T-helper 22 cell (primary cell): ENCODE data around the gene OTUD3.

Experiments used
- DNase-seq: peaks from one replicate; pipeline ENCODE4 v3.0.0-alpha.2; 2020; ENCODE audit warnings: low read depth

The OTUD3 gene

DNA sequence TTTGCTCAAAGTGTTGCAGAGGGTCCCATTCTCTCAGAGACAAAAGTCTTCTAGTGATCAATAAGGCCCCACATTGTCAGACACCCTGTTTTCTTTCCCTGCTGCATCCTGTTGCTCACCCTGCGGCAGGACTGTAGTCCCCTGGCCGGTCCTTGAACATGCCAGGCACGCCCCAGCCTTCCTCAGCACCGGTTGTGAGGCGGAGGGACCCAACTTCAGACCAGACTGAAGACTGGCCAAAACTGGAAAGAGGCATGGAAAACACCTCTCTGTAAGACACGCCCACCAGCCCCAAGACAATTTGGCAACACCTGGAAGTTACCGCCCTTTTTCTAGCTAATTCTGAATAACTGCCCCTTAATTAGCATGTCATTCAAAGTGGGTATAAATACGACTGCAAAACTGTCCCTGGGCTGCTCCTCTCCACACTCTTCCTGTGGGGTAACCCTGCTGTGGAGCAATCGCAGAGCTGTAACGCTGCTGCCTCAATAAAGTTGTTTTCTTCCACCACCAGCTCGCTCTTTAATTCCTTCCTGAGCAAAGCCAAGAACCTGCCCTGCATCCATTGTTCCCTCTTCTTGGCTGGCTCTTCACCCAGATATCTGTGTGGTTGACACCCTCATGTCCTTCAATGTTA is 73.5 kb downstream of the OTUD3 start:
- no peak for DNase-seq

DNA sequence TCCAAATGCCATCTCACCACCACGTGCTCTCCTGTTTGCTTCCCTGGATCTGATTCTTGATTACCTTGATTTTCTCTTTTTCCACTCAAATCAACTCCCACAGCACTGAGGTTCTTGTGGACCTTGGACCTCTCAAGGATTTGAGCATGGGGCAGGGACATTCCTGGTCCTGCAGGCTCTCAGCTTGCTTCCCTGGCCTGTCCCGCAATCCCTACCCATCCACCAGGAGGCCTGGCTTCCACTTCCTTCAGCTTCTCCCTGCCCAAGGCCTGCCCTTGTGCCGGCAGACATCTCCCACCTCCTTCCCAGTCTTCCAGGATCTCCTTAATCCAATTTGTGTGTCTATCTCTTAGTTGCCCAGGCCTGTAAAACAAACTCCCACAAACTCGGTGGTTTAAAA is 75.6 kb downstream of the OTUD3 start:
- no peak for DNase-seq

DNA sequence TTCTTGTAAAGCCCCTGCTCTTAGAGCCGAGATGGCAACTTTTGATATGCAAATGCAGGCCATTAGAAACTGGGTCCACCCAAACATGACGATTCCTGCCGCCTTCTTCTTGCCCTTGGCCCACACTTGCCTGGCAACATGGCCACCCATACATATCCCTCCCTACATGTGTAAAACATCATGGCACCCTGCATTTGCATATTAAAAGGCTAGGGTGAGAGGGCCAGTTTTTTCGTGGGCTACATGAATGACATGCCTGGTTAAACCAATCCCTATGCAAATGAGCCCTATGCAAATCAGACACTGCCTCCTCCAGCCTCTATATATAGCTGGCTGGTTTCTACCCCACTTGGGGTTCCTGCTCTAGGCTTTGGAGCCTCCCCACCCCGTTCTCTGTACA is 78.4 kb downstream of the OTUD3 start:
- no peak for DNase-seq
